Measurements from ENCODE around the gene SNRNP27. TPM values are rescaled to one million over a fixed set of nuclear protein-coding genes. Genes with fewer than 3 reads are reported as not detected.

The SNRNP27 gene
- total and polyA plus RNA-seq, 9 of the 15 experiments (the other 6 are each of a cell fraction or from before 2014, with no cell fraction given) = 29.2 to 102 (median 65.7) TPM

DNA sequence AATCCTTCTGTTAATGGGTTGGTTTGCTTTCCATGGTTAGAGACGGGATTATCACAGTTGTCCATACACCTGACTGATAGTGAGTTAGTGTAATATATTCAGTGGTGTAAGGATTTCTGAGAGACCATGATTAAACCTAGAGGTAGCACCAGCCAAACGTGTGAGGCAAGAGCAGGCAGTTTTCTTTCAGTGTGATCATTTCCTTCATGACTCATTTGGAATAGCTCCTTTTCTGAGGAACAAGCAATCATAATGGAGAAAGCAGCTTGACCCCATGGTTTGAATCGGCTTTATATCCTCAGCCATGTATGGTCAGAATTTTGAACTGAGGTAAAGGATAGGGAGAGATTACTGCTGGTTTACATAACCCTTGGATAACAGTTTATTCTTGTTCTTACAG is 24.1 kb downstream of the SNRNP27 start (continued):
- TF ChIP-seq, protein P1, sequence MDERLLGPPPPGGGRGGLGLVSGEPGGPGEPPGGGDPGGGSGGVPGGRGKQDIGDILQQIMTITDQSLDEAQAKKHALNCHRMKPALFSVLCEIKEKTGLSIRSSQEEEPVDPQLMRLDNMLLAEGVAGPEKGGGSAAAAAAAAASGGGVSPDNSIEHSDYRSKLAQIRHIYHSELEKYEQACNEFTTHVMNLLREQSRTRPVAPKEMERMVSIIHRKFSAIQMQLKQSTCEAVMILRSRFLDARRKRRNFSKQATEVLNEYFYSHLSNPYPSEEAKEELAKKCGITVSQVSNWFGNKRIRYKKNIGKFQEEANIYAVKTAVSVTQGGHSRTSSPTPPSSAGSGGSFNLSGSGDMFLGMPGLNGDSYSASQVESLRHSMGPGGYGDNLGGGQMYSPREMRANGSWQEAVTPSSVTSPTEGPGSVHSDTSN (CRISPR knock-in tag; IDR thresholded peaks at IDR 0.05; ENCODE audit: low read depth) = no peak
- TF ChIP-seq, protein P1 (tag; conservative IDR thresholded peaks at IDR 0.05; ENCODE audit: low read depth) = no peak
- no peak for TF ChIP-seq CSDE1 (IDR thresholded peaks at IDR 0.05)
- no peak for TF ChIP-seq SNIP1 (IDR thresholded peaks at IDR 0.05; ENCODE audit: low read depth)
- no peak for TF ChIP-seq CCAR2 (IDR thresholded peaks at IDR 0.05; ENCODE audit: low read depth, low read length)
- TF ChIP-seq, protein P2, sequence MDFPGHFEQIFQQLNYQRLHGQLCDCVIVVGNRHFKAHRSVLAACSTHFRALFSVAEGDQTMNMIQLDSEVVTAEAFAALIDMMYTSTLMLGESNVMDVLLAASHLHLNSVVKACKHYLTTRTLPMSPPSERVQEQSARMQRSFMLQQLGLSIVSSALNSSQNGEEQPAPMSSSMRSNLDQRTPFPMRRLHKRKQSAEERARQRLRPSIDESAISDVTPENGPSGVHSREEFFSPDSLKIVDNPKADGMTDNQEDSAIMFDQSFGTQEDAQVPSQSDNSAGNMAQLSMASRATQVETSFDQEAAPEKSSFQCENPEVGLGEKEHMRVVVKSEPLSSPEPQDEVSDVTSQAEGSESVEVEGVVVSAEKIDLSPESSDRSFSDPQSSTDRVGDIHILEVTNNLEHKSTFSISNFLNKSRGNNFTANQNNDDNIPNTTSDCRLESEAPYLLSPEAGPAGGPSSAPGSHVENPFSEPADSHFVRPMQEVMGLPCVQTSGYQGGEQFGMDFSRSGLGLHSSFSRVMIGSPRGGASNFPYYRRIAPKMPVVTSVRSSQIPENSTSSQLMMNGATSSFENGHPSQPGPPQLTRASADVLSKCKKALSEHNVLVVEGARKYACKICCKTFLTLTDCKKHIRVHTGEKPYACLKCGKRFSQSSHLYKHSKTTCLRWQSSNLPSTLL (IDR thresholded peaks at IDR 0.05) = no peak
- no peak for TF ChIP-seq ZNF785 (CRISPR knock-in tag; IDR thresholded peaks at IDR 0.05)
- TF ChIP-seq, protein P3, sequence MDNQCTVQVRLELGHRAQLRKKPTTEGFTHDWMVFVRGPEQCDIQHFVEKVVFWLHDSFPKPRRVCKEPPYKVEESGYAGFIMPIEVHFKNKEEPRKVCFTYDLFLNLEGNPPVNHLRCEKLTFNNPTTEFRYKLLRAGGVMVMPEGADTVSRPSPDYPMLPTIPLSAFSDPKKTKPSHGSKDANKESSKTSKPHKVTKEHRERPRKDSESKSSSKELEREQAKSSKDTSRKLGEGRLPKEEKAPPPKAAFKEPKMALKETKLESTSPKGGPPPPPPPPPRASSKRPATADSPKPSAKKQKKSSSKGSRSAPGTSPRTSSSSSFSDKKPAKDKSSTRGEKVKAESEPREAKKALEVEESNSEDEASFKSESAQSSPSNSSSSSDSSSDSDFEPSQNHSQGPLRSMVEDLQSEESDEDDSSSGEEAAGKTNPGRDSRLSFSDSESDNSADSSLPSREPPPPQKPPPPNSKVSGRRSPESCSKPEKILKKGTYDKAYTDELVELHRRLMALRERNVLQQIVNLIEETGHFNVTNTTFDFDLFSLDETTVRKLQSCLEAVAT (IDR thresholded peaks at IDR 0.05) = no peak
- no peak for TF ChIP-seq ZNF121 (CRISPR knock-in tag; conservative IDR thresholded peaks at IDR 0.05)
- no peak for TF ChIP-seq ZC3H4 (CRISPR knock-in tag; IDR thresholded peaks at IDR 0.05; ENCODE audit: borderline replicate concordance)
- no peak for TF ChIP-seq ZNF184 (CRISPR knock-in tag; IDR thresholded peaks at IDR 0.05)
- no peak for TF ChIP-seq ZNF57 (CRISPR knock-in tag; IDR thresholded peaks at IDR 0.05)
- TF ChIP-seq EZH2 (IDR thresholded peaks at IDR 0.05; ENCODE audit: borderline replicate concordance, low read depth, low read length) = no peak
- TF ChIP-seq BCL6 (CRISPR knock-in tag; IDR thresholded peaks at IDR 0.05) = no peak
- no peak for TF ChIP-seq FOXJ3 (CRISPR knock-in tag; IDR thresholded peaks at IDR 0.05)
- TF ChIP-seq ARHGAP35 (IDR thresholded peaks at IDR 0.05; ENCODE audit: partially characterized antibody) = no peak
- no peak for TF ChIP-seq KLF13 (tag; IDR thresholded peaks at IDR 0.05; ENCODE audit: borderline replicate concordance, low read depth)
- no peak for TF ChIP-seq ZNF695 (CRISPR knock-in tag; IDR thresholded peaks at IDR 0.05)
- TF ChIP-seq JUN (IDR thresholded peaks at IDR 0.05; ENCODE audit: borderline replicate concordance, low read depth, low read length) = peak; percentile 53; the same call in 1 of the 2 replicates
- no peak for TF ChIP-seq JUN (CRISPR knock-in tag; IDR thresholded peaks at IDR 0.05; ENCODE audit: borderline replicate concordance)
- peak; percentile 69 for TF ChIP-seq JUND (IDR thresholded peaks at IDR 0.05; ENCODE audit: borderline replicate concordance, low read depth, low read length)
- no peak for TF ChIP-seq JUND (tag; IDR thresholded peaks at IDR 0.05; ENCODE audit: borderline replicate concordance, low read depth, low read length)
- no peak for TF ChIP-seq ZNF561 (CRISPR knock-in tag; conservative IDR thresholded peaks at IDR 0.05)
- peak; percentile 10; the same call in 1 of the 2 replicates for TF ChIP-seq SMARCA4 (IDR thresholded peaks at IDR 0.05)
